GM23338 (cell line): ENCODE measurements around the gene VSIR.

Experiments
- EZH2 ChIP-seq: fragments of 200-600 bp; sonication (generic); IDR thresholded peaks from one replicate; pipeline ENCODE4 v1.8.0; 2017; ENCODE audit warnings: antibody characterized with exemption, mild to moderate bottlenecking, low read depth; ENCODE audit not compliant: unreplicated experiment
- STAT1 ChIP-seq: IDR thresholded peaks from one replicate; pipeline ENCODE4 v1.6.1; 2016; ENCODE audit warnings: antibody characterized with exemption; ENCODE audit not compliant: unreplicated experiment
- TF ChIP-seq, protein P1 (sequence below): IDR thresholded peaks from one replicate; pipeline ENCODE4 v1.6.1; 2018; ENCODE audit warnings: antibody characterized with exemption; ENCODE audit not compliant: unreplicated experiment
- TF ChIP-seq, protein P2 (sequence below), 2 experiments: fragments of 200-600 bp in 1 of 2; sonication (generic) in 1 of 2; conservative IDR thresholded peaks; 2 replicates each; pipeline versions ENCODE4 v1.5.1 to v1.6.1; 2016 to 2017; ENCODE audit warnings: antibody characterized with exemption in 2 of 2, low read depth in 2 of 2, mild to moderate bottlenecking in 2 of 2, moderate library complexity in 1 of 2

- TF ChIP-seq, protein P1, sequence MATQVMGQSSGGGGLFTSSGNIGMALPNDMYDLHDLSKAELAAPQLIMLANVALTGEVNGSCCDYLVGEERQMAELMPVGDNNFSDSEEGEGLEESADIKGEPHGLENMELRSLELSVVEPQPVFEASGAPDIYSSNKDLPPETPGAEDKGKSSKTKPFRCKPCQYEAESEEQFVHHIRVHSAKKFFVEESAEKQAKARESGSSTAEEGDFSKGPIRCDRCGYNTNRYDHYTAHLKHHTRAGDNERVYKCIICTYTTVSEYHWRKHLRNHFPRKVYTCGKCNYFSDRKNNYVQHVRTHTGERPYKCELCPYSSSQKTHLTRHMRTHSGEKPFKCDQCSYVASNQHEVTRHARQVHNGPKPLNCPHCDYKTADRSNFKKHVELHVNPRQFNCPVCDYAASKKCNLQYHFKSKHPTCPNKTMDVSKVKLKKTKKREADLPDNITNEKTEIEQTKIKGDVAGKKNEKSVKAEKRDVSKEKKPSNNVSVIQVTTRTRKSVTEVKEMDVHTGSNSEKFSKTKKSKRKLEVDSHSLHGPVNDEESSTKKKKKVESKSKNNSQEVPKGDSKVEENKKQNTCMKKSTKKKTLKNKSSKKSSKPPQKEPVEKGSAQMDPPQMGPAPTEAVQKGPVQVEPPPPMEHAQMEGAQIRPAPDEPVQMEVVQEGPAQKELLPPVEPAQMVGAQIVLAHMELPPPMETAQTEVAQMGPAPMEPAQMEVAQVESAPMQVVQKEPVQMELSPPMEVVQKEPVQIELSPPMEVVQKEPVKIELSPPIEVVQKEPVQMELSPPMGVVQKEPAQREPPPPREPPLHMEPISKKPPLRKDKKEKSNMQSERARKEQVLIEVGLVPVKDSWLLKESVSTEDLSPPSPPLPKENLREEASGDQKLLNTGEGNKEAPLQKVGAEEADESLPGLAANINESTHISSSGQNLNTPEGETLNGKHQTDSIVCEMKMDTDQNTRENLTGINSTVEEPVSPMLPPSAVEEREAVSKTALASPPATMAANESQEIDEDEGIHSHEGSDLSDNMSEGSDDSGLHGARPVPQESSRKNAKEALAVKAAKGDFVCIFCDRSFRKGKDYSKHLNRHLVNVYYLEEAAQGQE, result no peak
- TF ChIP-seq, protein P2, sequence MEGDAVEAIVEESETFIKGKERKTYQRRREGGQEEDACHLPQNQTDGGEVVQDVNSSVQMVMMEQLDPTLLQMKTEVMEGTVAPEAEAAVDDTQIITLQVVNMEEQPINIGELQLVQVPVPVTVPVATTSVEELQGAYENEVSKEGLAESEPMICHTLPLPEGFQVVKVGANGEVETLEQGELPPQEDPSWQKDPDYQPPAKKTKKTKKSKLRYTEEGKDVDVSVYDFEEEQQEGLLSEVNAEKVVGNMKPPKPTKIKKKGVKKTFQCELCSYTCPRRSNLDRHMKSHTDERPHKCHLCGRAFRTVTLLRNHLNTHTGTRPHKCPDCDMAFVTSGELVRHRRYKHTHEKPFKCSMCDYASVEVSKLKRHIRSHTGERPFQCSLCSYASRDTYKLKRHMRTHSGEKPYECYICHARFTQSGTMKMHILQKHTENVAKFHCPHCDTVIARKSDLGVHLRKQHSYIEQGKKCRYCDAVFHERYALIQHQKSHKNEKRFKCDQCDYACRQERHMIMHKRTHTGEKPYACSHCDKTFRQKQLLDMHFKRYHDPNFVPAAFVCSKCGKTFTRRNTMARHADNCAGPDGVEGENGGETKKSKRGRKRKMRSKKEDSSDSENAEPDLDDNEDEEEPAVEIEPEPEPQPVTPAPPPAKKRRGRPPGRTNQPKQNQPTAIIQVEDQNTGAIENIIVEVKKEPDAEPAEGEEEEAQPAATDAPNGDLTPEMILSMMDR (conservative IDR thresholded peaks at IDR 0.05; ENCODE audit: low read depth in 2 of 2), result no peak
- TF ChIP-seq STAT1 (no peak), EZH2 (no peak)
Measured at GRCh38 chr10:71715860-71716259, 57.5 kb downstream of the VSIR start.
